Spleen (tissue), 11 donors: ENCODE data around the gene NFATC2IP. TPM values are rescaled to one million over a fixed set of nuclear protein-coding genes. Genes with fewer than 3 reads are reported as not detected.
"Not testable (repeated sequence)": the region's sequence is repeated elsewhere in the genome, so short reads cannot be mapped to it uniquely, and the experiment has no call there.

Experiments
- DNase-seq: peaks from one replicate; pipeline ENCODE4 v3.0.0-alpha.2; 2020
- H3K27ac ChIP-seq, 8 donors: fragments of 200-600 bp; sonication (generic) in 7 of 8; 1 replicate in 4 of 8; 2 replicates in 4 of 8; pipeline versions ENCODE4 v1.5.0 to v1.8.0; 2016 to 2021; ENCODE audit warnings: inconsistent platforms in 4 of 8, mild to moderate bottlenecking in 4 of 8, moderate library complexity in 1 of 8
- H3K27me3 ChIP-seq, 7 donors: fragments of 200-600 bp; sonication (generic) in 6 of 7; replicated peaks in 1 of 7; 1 replicate in 4 of 7; 2 replicates in 3 of 7; pipeline versions ENCODE4 v1.5.0 to v1.8.0; 2016 to 2021; ENCODE audit warnings: inconsistent platforms in 3 of 7, mild to moderate bottlenecking in 1 of 7
- H3K36me3 ChIP-seq, 6 donors: fragments of 200-600 bp; sonication (generic) in 5 of 6; 1 replicate in 4 of 6; 2 replicates in 2 of 6; pipeline versions ENCODE4 v1.5.0 to v1.8.0; 2016 to 2021; ENCODE audit warnings: inconsistent platforms in 2 of 6
- H3K4me1 ChIP-seq, 6 donors: fragments of 200-600 bp; sonication (generic) in 5 of 6; 1 replicate in 3 of 6; 2 replicates in 3 of 6; pipeline versions ENCODE4 v1.5.0 to v1.8.0; 2016 to 2021; ENCODE audit warnings: inconsistent platforms in 3 of 6
- H3K4me3 ChIP-seq, 8 donors: fragments of 200-600 bp; sonication (generic) in 7 of 8; 1 replicate in 4 of 8; 2 replicates in 4 of 8; pipeline versions ENCODE4 v1.5.0 to v1.8.0; 2016 to 2021; ENCODE audit warnings: inconsistent platforms in 4 of 8, mild to moderate bottlenecking in 4 of 8, moderate library complexity in 2 of 8
- H3K9me3 ChIP-seq, 8 donors: fragments of 200-600 bp; sonication (generic) in 7 of 8; 1 replicate in 4 of 8; 2 replicates in 4 of 8; pipeline versions ENCODE4 v1.5.0 to v1.8.0; 2016 to 2021; ENCODE audit warnings: inconsistent platforms in 4 of 8
- POLR2A ChIP-seq, 3 donors: fragments of 450-650 bp; IDR thresholded peaks; one replicate each; pipeline ENCODE4 v1.5.1; 2017; ENCODE audit warnings: antibody characterized with exemption in 3 of 3, mild to moderate bottlenecking in 1 of 3
- POLR2AphosphoS5 ChIP-seq, 3 donors: sonication (generic); formaldehyde crosslinking; IDR thresholded peaks; one replicate each; pipeline ENCODE4 v1.5.1; 2017; ENCODE audit warnings: antibody characterized with exemption in 3 of 3
- WGBS, 5 donors: extraction: QIAGEN DNeasy Blood & Tissue Kit in 3 of 5; methylation state at CpG; one replicate each; pipeline versions ENCODE4 v1.1.5 to v1.1.7; 2013 to 2018; 5-methylcytosine and 5-hydroxymethylcytosine counted together
- intact Hi-C: fragments of 100-400 bp; cut with DNase I; formaldehyde crosslinking; loops from one replicate; pipeline ENCODE4 v1.15.0; 2023; ENCODE audit warnings: low total_unique reads
- polyA plus RNA-seq, 3 donors: library from polyadenylated mRNA; stranded (reverse); fragments of 200-250 nt; gene quantifications; one replicate each; pipeline ENCODE4 v1.2.1, GENCODE V29; 2013
- total RNA-seq, 7 donors: library from RNA; depleted of rRNA in 3 of 7; stranded (reverse); fragments of >200 nt in 3 of 7; fragmentation: NEBNext Ultra II Directional in 4 of 7; extraction: Animal tissue kit (Norgen Biotek cat#: 25700) in 4 of 7; gene quantifications; one replicate each; pipeline versions ENCODE4 v1.1.0 to v1.2.1, GENCODE V29; 2016 to 2021
- TF ChIP-seq, protein P1 (sequence below), 11 experiments: fragments of 200-600 bp in 7 of 11; fragments of 450-650 bp in 4 of 11; sonication (generic) in 4 of 11; IDR thresholded peaks in 8 of 11; conservative IDR thresholded peaks in 3 of 11; 1 replicate in 7 of 11; 2 replicates in 4 of 11; pipeline versions ENCODE4 v1.4.0 to v1.8.0; 2016 to 2021; ENCODE audit warnings: antibody characterized with exemption in 11 of 11, inconsistent platforms in 4 of 11, mild to moderate bottlenecking in 1 of 11
- donor health status: healthy with polysubstance abuse.
- donor health status: DM: no; HTN: no; CAD: no; lungs with moderate emphysema.
- donor health status: DM: no; HTN: no; CAD: no.
- donor health status: Bipolar disorder and iron deficiency.
- donor health status: healthy.
- donor health status: DM: no; HTN: no; CAD: no.
- donor health status: DM: yes; HTN: yes; CAD: no.

The NFATC2IP gene
- total and polyA plus RNA-seq, 10 donors: 21.1 to 63.5 (median 46.5) TPM

DNA sequence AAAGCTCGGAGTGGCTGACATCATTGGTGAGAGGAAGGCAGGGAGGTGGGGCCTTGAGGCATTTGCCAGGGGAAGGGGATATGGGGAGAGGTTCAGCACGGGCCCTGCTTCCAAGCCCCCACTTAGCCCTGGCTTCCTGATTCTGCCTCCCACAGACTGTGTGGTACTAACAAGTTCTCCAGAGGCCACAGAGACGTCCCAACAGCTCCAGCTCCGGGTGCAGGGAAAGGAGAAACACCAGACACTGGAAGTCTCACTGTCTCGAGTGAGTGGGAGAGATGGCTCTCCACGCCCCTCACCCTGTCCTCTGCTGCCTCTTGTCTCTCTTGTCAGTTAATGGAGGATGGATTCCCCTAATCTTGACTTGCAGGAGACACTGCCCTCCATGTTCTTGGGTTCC is 8.1 kb downstream of the NFATC2IP start:
- Histone ChIP-seq H3K4me1 (peaks cover 0 to 12% (median under 1%) of the 10 kb centered on the region in 6 donors), H3K27ac (no peak overlapping the region), H3K9me3 (no peaks in the 10 kb centered on the region), H3K4me3 (no peak overlapping the region), H3K36me3 (peaks cover 9 to 100% (median 83%) of the 10 kb centered on the region in 6 donors), H3K27me3 (no peaks in the 10 kb centered on the region)
- WGBS, 5 donors: 87 to 100% (median 91%) methylated on average over 1 to 6 of the region's 6 CpGs
- TF ChIP-seq POLR2AphosphoS5 (IDR thresholded peaks at IDR 0.05) (no peak), POLR2A (IDR thresholded peaks at IDR 0.05) (no peak)
- TF ChIP-seq, protein P1, sequence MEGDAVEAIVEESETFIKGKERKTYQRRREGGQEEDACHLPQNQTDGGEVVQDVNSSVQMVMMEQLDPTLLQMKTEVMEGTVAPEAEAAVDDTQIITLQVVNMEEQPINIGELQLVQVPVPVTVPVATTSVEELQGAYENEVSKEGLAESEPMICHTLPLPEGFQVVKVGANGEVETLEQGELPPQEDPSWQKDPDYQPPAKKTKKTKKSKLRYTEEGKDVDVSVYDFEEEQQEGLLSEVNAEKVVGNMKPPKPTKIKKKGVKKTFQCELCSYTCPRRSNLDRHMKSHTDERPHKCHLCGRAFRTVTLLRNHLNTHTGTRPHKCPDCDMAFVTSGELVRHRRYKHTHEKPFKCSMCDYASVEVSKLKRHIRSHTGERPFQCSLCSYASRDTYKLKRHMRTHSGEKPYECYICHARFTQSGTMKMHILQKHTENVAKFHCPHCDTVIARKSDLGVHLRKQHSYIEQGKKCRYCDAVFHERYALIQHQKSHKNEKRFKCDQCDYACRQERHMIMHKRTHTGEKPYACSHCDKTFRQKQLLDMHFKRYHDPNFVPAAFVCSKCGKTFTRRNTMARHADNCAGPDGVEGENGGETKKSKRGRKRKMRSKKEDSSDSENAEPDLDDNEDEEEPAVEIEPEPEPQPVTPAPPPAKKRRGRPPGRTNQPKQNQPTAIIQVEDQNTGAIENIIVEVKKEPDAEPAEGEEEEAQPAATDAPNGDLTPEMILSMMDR (IDR thresholded peaks at IDR 0.05 in 8 of 11, conservative IDR thresholded peaks at IDR 0.05 in 3 of 11): no peak
- intact Hi-C loops: no loop called here
- no peak for DNase-seq

DNA sequence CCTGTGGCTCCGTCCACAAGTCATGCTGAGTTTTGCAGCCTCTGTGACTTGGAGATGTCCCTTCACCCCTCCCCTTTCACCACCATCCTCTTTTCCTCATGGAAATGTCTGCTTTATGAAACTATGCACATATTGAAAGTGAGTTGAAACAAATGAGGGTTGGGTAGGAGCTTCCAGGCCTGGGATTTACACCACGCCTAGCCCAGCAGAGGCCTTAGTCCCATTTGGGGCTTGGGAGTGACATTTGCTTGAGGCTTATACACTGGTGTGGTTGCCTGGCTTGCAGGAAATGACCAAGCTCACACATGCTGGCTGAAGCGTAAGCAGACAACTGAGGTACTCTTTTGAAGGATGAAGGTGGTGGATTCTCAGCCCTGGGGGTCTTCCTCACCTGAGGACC is 13.3 kb downstream of the NFATC2IP start:
- H3K4me3 ChIP-seq: no peak overlapping the region
- no peak for TF ChIP-seq POLR2A (IDR thresholded peaks at IDR 0.05)
- no peak for TF ChIP-seq POLR2AphosphoS5 (IDR thresholded peaks at IDR 0.05)
- TF ChIP-seq, protein P1 (IDR thresholded peaks at IDR 0.05 in 8 of 11, conservative IDR thresholded peaks at IDR 0.05 in 3 of 11): no peak
- no peaks in the 10 kb centered on the region for H3K4me1 ChIP-seq
- H3K27me3 ChIP-seq: no peaks in the 10 kb centered on the region
- WGBS, 5 donors: 75 to 94% (median 93%) methylated on average over 2 to 3 of the region's 3 CpGs
- H3K27ac ChIP-seq: no peak overlapping the region
- intact Hi-C loops: no loop called here
- peaks cover 9 to 73% (median 55%) of the 10 kb centered on the region in 6 donors for H3K36me3 ChIP-seq
- no peaks in the 10 kb centered on the region for H3K9me3 ChIP-seq
- DNase-seq: no peak

DNA sequence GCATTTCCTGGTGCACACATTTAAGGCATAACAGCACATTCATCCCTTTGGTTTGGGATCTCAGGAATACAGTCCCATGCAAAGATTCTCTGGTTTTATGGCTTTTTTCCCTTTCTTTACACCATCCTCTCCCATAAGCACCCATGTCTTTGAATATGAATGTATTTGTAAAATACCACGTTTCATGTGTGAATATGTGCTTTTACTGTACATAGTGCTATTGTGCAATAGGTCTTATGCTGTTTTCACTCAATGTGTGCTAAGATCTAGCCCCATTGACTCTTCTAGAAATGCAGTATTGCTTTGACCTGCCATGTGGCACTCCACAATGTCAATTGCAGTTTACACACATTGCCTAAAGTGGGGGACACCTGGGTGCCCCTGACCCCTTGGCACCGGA is 13.8 kb downstream of the NFATC2IP start:
- 85 to 91% (median 88%) methylated on average over 2 of the region's 2 CpGs for WGBS, 5 donors
- no peak for DNase-seq
- Histone ChIP-seq H3K27ac (no peak overlapping the region), H3K4me1 (no peaks in the 10 kb centered on the region), H3K27me3 (no peaks in the 10 kb centered on the region), H3K4me3 (no peak overlapping the region), H3K9me3 (no peaks in the 10 kb centered on the region), H3K36me3 (peaks cover 9 to 69% (median 52%) of the 10 kb centered on the region in 6 donors)
- TF ChIP-seq, protein P1 (IDR thresholded peaks at IDR 0.05 in 8 of 11, conservative IDR thresholded peaks at IDR 0.05 in 3 of 11): no peak
- TF ChIP-seq POLR2AphosphoS5 (IDR thresholded peaks at IDR 0.05): no peak
- TF ChIP-seq POLR2A (IDR thresholded peaks at IDR 0.05): no peak
- intact Hi-C loops: no loop called here

DNA sequence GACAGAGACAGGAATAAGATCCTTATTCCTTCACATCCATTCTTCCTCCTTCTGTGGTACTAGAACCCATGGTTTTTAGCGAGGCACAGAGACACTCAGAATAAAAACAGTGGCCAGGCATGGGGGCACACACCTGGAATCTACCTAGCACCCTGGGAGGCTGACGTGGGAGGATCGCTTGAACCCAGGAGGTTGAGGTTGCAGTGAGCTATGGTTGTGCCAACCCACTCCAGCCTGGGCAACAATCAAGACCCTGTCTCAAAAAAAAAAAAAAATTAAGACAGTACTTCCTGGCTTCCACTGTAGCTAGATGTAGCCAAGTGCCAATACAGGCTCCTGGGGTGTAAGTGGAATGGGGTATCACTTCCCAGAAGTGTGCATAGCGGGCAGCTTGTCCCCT is 16.4 kb downstream of the NFATC2IP start:
- no peaks in the 10 kb centered on the region for H3K27me3 ChIP-seq
- 89 to 97% (median 91%) methylated on average over 4 of the region's 4 CpGs for WGBS, 5 donors

DNA sequence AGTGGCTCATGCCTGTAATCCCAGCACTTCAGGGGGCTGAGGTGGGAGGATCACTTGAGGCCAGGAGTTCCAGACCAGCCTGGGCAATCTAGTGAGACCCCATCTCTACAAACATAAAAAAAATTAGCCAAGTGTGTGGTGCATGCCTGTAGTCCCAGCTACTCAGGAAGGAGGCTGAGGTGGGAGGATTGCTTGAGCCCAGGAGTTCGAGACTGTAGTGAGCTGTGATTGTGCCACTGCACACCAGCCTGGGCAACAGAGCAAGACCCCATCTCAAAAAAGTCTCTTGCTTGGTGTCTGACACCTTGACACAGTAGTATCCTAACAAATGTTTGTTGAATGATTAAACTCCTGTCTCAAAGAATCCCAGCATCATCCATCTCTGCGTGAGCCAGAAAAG is 19.0 kb downstream of the NFATC2IP start:
- H3K9me3 ChIP-seq, H3K4me3 ChIP-seq, H3K27me3 ChIP-seq, intact Hi-C loops, DNase-seq, H3K27ac ChIP-seq: not testable (repeated sequence)
- Histone ChIP-seq H3K36me3 (peaks cover under 1 to 17% (median 9%) of the 10 kb centered on the region in 6 donors), H3K4me1 (peaks cover 0 to 11% (median 7%) of the 10 kb centered on the region in 6 donors)
- WGBS, 5 donors: 75 to 95% (median 91%) methylated on average over 2 of the region's 2 CpGs

More for the DNA sequence above, 16.4 kb downstream of the NFATC2IP start:
- no peak for DNase-seq
- Histone ChIP-seq H3K36me3 (peaks cover 5 to 42% (median 34%) of the 10 kb centered on the region in 6 donors), H3K4me3 (no peak overlapping the region), H3K9me3 (no peaks in the 10 kb centered on the region), H3K4me1 (no peaks in the 10 kb centered on the region), H3K27ac (no peak overlapping the region)
- intact Hi-C loops: no loop called here
- TF ChIP-seq POLR2AphosphoS5 (IDR thresholded peaks at IDR 0.05): no peak
- TF ChIP-seq POLR2A (IDR thresholded peaks at IDR 0.05): no peak
